Measurements from ENCODE around the gene REST.

Gene REST

GRCh38 chr4:56863441-56864139 lies 44.1 kb upstream of the REST start:
- no peak for TF ChIP-seq EGR1 (IDR thresholded peaks at IDR 0.05)
- TF ChIP-seq CEBPB (IDR thresholded peaks at IDR 0.05) = no peak
- TF ChIP-seq RAD21 (IDR thresholded peaks at IDR 0.05; ENCODE audit: low read depth) = no peak
- no peak for TF ChIP-seq FOXM1 (IDR thresholded peaks at IDR 0.05; ENCODE audit: borderline replicate concordance, low read depth)
- TF ChIP-seq NFIC (IDR thresholded peaks at IDR 0.05) = no peak
- no peak for TF ChIP-seq CREB1 (IDR thresholded peaks at IDR 0.05; ENCODE audit: low read depth)
- TF ChIP-seq MAX (IDR thresholded peaks at IDR 0.05) = no peak

GRCh38 chr4:56870946-56871345 lies 36.8 kb upstream of the REST start:
- TF ChIP-seq ZBTB7A (IDR thresholded peaks at IDR 0.05; ENCODE audit: low read depth) (no peak), EGR1 (IDR thresholded peaks at IDR 0.05) (no peak), NFIC (IDR thresholded peaks at IDR 0.05) (no peak), TCF12 (IDR thresholded peaks at IDR 0.05; ENCODE audit: low read depth) (no peak), CEBPB (IDR thresholded peaks at IDR 0.05) (no peak)

GRCh38 chr4:56871371-56871866 lies 36.3 kb upstream of the REST start:
- TF ChIP-seq RAD21 (IDR thresholded peaks at IDR 0.05; ENCODE audit: low read depth) (no peak), CREB1 (IDR thresholded peaks at IDR 0.05; ENCODE audit: low read depth) (no peak), FOXM1 (IDR thresholded peaks at IDR 0.05; ENCODE audit: borderline replicate concordance, low read depth) (no peak), MAX (IDR thresholded peaks at IDR 0.05) (no peak), EGR1 (IDR thresholded peaks at IDR 0.05) (no peak), CEBPB (IDR thresholded peaks at IDR 0.05) (no peak), ZBTB7A (IDR thresholded peaks at IDR 0.05; ENCODE audit: low read depth) (no peak), REST (IDR thresholded peaks at IDR 0.05; ENCODE audit: low read depth) (no peak), EP300 (IDR thresholded peaks at IDR 0.05; ENCODE audit: borderline replicate concordance) (no peak), NFIC (IDR thresholded peaks at IDR 0.05) (no peak), TAF1 (IDR thresholded peaks at IDR 0.05; ENCODE audit: low read depth) (no peak), USF1 (IDR thresholded peaks at IDR 0.05) (no peak), TCF12 (IDR thresholded peaks at IDR 0.05; ENCODE audit: low read depth) (no peak), YY1 (IDR thresholded peaks at IDR 0.05; ENCODE audit: low read depth) (no peak)

- TF ChIP-seq YY1 (IDR thresholded peaks at IDR 0.05; ENCODE audit: low read depth) (0 out of 2 replicates have a peak, but pooled peaks have one; percentile 42), ZBTB7A (IDR thresholded peaks at IDR 0.05; ENCODE audit: low read depth) (no peak)
Observed at GRCh38 chr4:56874166-56874565, 33.5 kb upstream of the REST start.

GRCh38 chr4:56874923-56875322 lies 32.8 kb upstream of the REST start:
- TF ChIP-seq CEBPB (IDR thresholded peaks at IDR 0.05) = no peak

GRCh38 chr4:56876264-56876663 lies 31.4 kb upstream of the REST start:
- TF ChIP-seq CEBPB (IDR thresholded peaks at IDR 0.05) (no peak), TEAD4 (IDR thresholded peaks at IDR 0.05) (no peak), REST (IDR thresholded peaks at IDR 0.05; ENCODE audit: low read depth) (no peak), TAF1 (IDR thresholded peaks at IDR 0.05; ENCODE audit: low read depth) (no peak), USF1 (IDR thresholded peaks at IDR 0.05) (no peak), EP300 (IDR thresholded peaks at IDR 0.05; ENCODE audit: borderline replicate concordance) (no peak), RAD21 (IDR thresholded peaks at IDR 0.05; ENCODE audit: low read depth) (no peak), CREB1 (IDR thresholded peaks at IDR 0.05; ENCODE audit: low read depth) (no peak), MAX (IDR thresholded peaks at IDR 0.05) (no peak), FOXM1 (IDR thresholded peaks at IDR 0.05; ENCODE audit: borderline replicate concordance, low read depth) (no peak), TCF12 (IDR thresholded peaks at IDR 0.05; ENCODE audit: low read depth) (no peak), NFIC (IDR thresholded peaks at IDR 0.05) (no peak), YY1 (IDR thresholded peaks at IDR 0.05; ENCODE audit: low read depth) (no peak), EGR1 (IDR thresholded peaks at IDR 0.05) (no peak), ZBTB7A (IDR thresholded peaks at IDR 0.05; ENCODE audit: low read depth) (no peak)
